Lower leg skin (tissue), 4 donors: ENCODE measurements around the gene GAS7. TPM values are rescaled to one million over a fixed set of nuclear protein-coding genes. Genes with fewer than 3 reads are reported as not detected.

Experiments
- DNase-seq, 2 donors: peaks; one replicate each; pipeline ENCODE4 v3.0.0-alpha.2; 2019; ENCODE audit warnings: low spot score in 2 of 2
- H3K4me3 ChIP-seq: fragments of 200-600 bp; sonication (generic); 2 replicates; pipeline ENCODE4 v1.5.1; 2017; ENCODE audit warnings: mild to moderate bottlenecking, low read depth; ENCODE audit not compliant: poor library complexity, severe bottlenecking
- POLR2A ChIP-seq, 2 donors: fragments of 450-650 bp; IDR thresholded peaks; one replicate each; pipeline ENCODE4 v1.6.1; 2016 to 2017; ENCODE audit warnings: antibody characterized with exemption in 2 of 2, mild to moderate bottlenecking in 1 of 2, moderate library complexity in 1 of 2
- WGBS, 2 donors: methylation state at CpG; one replicate each; pipeline ENCODE4 v1.1.5; 2018; 5-methylcytosine and 5-hydroxymethylcytosine counted together
- intact Hi-C: fragments of 100-400 bp; cut with DNase I; formaldehyde crosslinking; loops from one replicate; pipeline ENCODE4 v1.15.0; 2023; ENCODE audit warnings: low total_unique reads
- total RNA-seq, 4 donors: library from RNA; depleted of rRNA; stranded (reverse); fragments of >200 nt; gene quantifications; one replicate each; pipeline ENCODE4 v1.1.0, GENCODE V29; 2016
- TF ChIP-seq, protein P1 (sequence below), 3 donors: fragments of 450-650 bp; IDR thresholded peaks; one replicate each; pipeline ENCODE4 v1.5.1; 2016; ENCODE audit warnings: antibody characterized with exemption in 3 of 3, mild to moderate bottlenecking in 3 of 3, moderate library complexity in 2 of 3

GAS7 gene
- total RNA-seq, 4 donors from 2014 or later, result 97.8 to 148 (median 117) TPM

DNA sequence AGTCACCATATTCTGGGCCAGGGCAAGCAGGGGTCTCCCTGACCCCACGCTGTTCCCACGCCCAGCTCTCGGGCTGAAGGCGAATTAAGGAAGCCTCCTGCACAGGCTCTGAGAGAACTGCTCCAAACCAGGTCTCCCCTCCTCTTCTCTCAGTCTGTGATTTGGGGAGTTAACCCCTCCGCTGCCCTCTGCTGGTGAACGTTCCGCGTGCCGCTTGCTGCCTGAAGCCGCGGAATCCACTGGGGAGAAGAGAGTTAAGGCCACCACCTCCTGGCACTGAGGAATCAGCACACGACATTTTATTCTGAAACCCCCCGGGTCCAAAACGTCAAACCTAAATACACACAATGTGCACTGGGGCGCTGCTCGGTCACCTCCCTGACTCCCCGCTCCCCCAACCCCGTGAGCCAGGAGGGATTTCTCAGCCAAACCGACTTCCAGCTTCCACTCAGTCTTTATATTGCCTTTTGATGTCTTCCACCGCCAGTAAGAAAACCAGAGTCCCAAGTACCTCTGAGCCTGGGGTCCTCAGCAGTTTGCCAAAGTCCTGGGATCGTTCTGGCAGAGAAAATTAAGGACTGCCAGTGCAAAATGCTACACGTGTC, 238.9 kb downstream of the GAS7 start:
- intact Hi-C loops, result no loop called here
- no peak for TF ChIP-seq POLR2A (IDR thresholded peaks at IDR 0.05)
- TF ChIP-seq, protein P1, sequence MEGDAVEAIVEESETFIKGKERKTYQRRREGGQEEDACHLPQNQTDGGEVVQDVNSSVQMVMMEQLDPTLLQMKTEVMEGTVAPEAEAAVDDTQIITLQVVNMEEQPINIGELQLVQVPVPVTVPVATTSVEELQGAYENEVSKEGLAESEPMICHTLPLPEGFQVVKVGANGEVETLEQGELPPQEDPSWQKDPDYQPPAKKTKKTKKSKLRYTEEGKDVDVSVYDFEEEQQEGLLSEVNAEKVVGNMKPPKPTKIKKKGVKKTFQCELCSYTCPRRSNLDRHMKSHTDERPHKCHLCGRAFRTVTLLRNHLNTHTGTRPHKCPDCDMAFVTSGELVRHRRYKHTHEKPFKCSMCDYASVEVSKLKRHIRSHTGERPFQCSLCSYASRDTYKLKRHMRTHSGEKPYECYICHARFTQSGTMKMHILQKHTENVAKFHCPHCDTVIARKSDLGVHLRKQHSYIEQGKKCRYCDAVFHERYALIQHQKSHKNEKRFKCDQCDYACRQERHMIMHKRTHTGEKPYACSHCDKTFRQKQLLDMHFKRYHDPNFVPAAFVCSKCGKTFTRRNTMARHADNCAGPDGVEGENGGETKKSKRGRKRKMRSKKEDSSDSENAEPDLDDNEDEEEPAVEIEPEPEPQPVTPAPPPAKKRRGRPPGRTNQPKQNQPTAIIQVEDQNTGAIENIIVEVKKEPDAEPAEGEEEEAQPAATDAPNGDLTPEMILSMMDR (IDR thresholded peaks at IDR 0.05), result no peak
- 19 to 27% methylated on average over 22 of the region's 22 CpGs for WGBS, 2 donors
- H3K4me3 ChIP-seq, result no peak overlapping the region
- no peak for DNase-seq

DNA sequence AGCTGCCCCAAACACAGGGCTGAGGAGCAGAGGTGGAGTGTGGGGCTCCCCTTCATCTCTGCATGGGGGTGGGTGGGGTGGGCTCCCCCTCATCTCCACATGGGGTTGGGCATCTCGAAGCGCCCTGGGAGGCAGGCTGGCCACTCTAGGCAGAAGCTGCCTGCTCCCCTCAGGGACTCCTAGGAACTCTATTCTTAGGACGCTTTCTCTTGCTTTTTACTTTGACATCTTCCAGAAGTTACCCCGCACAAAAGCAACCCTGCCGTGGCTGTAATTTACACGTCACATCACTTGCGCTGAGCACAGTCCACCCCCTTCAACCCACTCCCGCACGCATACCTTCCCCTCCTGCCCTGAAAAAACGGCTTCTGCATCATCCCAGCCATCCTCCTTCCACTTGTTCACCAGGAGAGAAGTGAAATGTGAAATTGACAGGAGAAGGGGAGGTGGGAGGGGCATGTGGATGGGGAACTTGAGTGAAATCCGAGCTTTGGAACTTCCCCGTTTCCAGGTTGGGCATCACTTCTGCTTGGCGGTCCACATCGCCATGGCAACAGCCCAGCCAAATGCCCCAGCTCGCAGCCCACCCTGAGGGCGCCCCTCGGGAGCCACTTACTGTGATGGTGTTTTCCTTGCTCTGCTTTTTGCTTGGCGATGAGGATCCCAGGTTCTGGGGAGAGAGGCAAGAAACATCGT, 239.7 kb downstream of the GAS7 start:
- no peak for DNase-seq
- WGBS, 2 donors, result 51 to 55% methylated on average over 19 of the region's 19 CpGs
- H3K4me3 ChIP-seq, result no peak overlapping the region
- intact Hi-C loops, result no loop called here
- TF ChIP-seq, protein P1 (IDR thresholded peaks at IDR 0.05), result no peak
- no peak for TF ChIP-seq POLR2A (IDR thresholded peaks at IDR 0.05)

DNA sequence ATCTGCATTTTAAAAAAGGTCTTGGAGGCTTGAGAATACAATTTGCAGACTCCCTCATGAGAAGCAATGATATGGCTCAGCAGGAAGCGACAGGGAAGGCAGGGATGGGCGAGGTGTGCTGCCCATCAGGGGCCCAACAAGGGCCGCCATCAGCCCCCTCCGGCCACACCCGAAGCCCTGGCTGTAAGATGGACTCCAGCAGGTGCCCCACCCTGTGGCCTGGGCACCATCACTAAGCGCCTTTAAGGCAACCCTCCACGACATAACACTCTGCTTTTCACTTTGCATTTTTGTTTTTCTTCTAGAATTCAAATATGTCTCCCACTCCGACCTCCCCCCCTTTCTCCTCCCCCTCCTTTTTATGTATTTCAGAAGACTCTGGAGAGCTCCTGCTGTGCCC, 241.2 kb downstream of the GAS7 start:
- TF ChIP-seq POLR2A (IDR thresholded peaks at IDR 0.05), result no peak
- TF ChIP-seq, protein P1 (IDR thresholded peaks at IDR 0.05), result no peak
- H3K4me3 ChIP-seq, result no peak overlapping the region
- no peak for DNase-seq
- 79 to 85% methylated on average over 8 of the region's 8 CpGs for WGBS, 2 donors
- intact Hi-C loops, result no loop called here

DNA sequence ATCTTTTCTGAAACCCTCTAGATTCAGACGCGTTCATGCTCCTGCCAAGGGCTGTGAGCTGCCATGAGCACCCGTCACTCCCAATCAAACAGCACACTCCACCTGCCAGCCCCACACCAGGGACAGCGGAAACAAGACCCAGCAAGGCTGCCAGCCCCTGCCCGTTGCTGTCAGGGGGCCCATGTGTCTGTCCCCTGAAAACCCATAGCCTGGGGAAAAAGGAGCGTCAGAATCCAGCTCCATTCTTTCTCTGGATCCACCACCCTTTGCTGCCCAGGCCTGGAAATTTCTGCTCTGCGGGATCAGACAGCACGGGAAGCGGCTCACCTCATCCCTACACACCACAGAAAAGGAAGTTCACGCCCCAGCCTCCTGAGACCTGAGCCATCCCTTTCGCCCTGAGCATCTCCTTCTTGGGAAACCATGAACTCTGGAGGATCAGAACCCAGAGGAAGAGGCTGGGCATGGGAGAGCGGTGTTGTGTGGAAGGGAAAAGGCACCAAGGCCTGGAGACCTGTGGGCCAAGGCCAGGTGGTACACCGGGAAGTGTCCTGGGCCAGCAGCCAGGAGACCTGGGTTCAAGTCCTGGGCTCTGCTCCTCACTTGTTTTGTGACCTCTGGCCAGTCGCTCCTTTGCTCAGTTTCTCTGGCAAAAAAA, 241.8 kb downstream of the GAS7 start:
- no peak for DNase-seq
- WGBS, 2 donors, result 64 to 70% methylated on average over 14 of the region's 14 CpGs
- H3K4me3 ChIP-seq, result no peak overlapping the region
- TF ChIP-seq, protein P1 (IDR thresholded peaks at IDR 0.05), result no peak
- TF ChIP-seq POLR2A (IDR thresholded peaks at IDR 0.05), result no peak
- intact Hi-C loops, result no loop called here

DNA sequence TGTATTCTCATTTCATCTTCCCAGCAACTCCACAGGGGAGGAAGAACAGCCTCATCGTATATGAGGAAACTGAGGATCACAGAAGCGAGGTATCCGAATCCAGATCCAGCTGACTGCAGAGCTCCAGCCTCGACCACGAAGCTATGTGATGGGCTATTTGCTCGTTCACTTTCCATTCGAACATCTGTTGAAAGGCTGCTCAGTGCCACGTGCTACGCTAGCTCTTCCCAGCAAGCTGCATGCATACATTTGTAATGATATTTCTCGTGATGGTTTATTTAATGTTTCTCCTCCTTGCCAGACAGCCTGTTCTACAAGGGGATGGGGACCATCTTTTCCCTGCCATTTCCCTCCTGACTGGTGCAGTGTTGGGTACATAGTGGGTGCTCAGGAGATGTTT, 244.9 kb downstream of the GAS7 start:
- TF ChIP-seq, protein P1 (IDR thresholded peaks at IDR 0.05), result no peak
- TF ChIP-seq POLR2A (IDR thresholded peaks at IDR 0.05), result no peak
- no peak for DNase-seq
- intact Hi-C loops, result no loop called here
- 70 to 76% methylated on average over 10 of the region's 10 CpGs for WGBS, 2 donors
- H3K4me3 ChIP-seq, result no peak overlapping the region
